Endodermal cell (in vitro differentiated cells): ENCODE data around the gene AHSG. TPM values are rescaled to one million over a fixed set of nuclear protein-coding genes. Genes with fewer than 3 reads are reported as not detected.

Experiments used
- DNase-seq: peaks from one replicate; pipeline ENCODE4 v3.0.0-alpha.2; 2017
- H3K27ac ChIP-seq: 2 replicates; pipeline ENCODE4 v1.5.1; 2013; ENCODE audit warnings: mild to moderate bottlenecking, low read depth, low read length, moderate library complexity
- H3K27me3 ChIP-seq: 2 replicates; pipeline ENCODE4 v1.6.1; 2013; ENCODE audit warnings: mild to moderate bottlenecking, low read length, moderate library complexity; ENCODE audit not compliant: insufficient read depth, control insufficient read depth, poor library complexity, severe bottlenecking
- H3K36me3 ChIP-seq: 2 replicates; pipeline ENCODE4 v1.7.0; 2013; ENCODE audit warnings: mild to moderate bottlenecking, low read length, moderate library complexity; ENCODE audit not compliant: control insufficient read depth, insufficient read depth
- H3K4me1 ChIP-seq: one replicate; pipeline ENCODE4 v1.7.0; 2013; ENCODE audit warnings: low read length; ENCODE audit not compliant: control insufficient read depth, insufficient read depth
- H3K4me3 ChIP-seq: 2 replicates; pipeline ENCODE4 v1.5.1; 2013; ENCODE audit warnings: mild to moderate bottlenecking, low read length, moderate library complexity
- H3K9ac ChIP-seq: 2 replicates; pipeline ENCODE4 v1.6.1; 2013; ENCODE audit warnings: mild to moderate bottlenecking, low read length, moderate library complexity; ENCODE audit not compliant: poor library complexity, severe bottlenecking; ENCODE audit errors: extremely low read depth
- H3K9me3 ChIP-seq: 2 replicates; pipeline ENCODE4 v1.6.1; 2013; ENCODE audit warnings: mild to moderate bottlenecking, low read length, moderate library complexity; ENCODE audit not compliant: control insufficient read depth
- H3K27ac Mint-ChIP-seq: 2 replicates; pipeline ENCODE4 v1.8.0; 2020; ENCODE audit warnings: mixed read lengths
- H3K27me3 Mint-ChIP-seq: 2 replicates; pipeline ENCODE4 v1.8.0; 2021; ENCODE audit warnings: mild to moderate bottlenecking, mixed read lengths; ENCODE audit not compliant: insufficient read depth
- H3K36me3 Mint-ChIP-seq: 2 replicates; pipeline ENCODE4 v1.8.0; 2020; ENCODE audit warnings: low read depth, mixed read lengths
- H3K4me1 Mint-ChIP-seq: 2 replicates; pipeline ENCODE4 v1.8.0; 2020; ENCODE audit warnings: mixed read lengths
- H3K4me3 Mint-ChIP-seq: 2 replicates; pipeline ENCODE4 v1.8.0; 2020; ENCODE audit warnings: mild to moderate bottlenecking, moderate library complexity, mixed read lengths
- H3K9me3 Mint-ChIP-seq: 2 replicates; pipeline ENCODE4 v1.8.0; 2020; ENCODE audit warnings: mild to moderate bottlenecking, mixed read lengths
- CTCF ChIP-seq: fragments of 200-600 bp; sonication (generic); conservative IDR thresholded peaks from 2 replicates; pipeline ENCODE4 v1.5.0; 2021; ENCODE audit warnings: antibody characterized with exemption, mild to moderate bottlenecking
- total RNA-seq, 2 donors: library from RNA; stranded (reverse); fragmentation: NEBNext Ultra II Directional in 1 of 2; extraction: Animal tissue kit (Norgen Biotek cat#: 25700) in 1 of 2; gene quantifications; 2 replicates in 1 of 2; 3 replicates in 1 of 2; pipeline ENCODE4 v1.2.1, GENCODE V29; 2021

AHSG gene
- total RNA-seq, 2 donors from 2014 or later: not detected

- H3K27ac Mint-ChIP-seq: no peak overlapping the region
- Histone ChIP-seq H3K9me3 (no peaks in the 10 kb centered on the region), H3K27me3 (peaks cover 7% of the 10 kb centered on the region), H3K4me1 (no peaks in the 10 kb centered on the region), H3K27ac (no peak overlapping the region), H3K9ac (no peak overlapping the region), H3K36me3 (no peaks in the 10 kb centered on the region), H3K4me3 (no peak overlapping the region)
- DNase-seq: no peak
- H3K9me3 Mint-ChIP-seq: no peaks in the 10 kb centered on the region
- H3K4me1 Mint-ChIP-seq: peaks cover 9% of the 10 kb centered on the region
- H3K36me3 Mint-ChIP-seq: no peaks in the 10 kb centered on the region
- no peak overlapping the region for H3K4me3 Mint-ChIP-seq
- no peak for TF ChIP-seq CTCF
- peaks cover 19% of the 10 kb centered on the region for H3K27me3 Mint-ChIP-seq
Measured at GRCh38 chr3:186670155-186670554, 57.3 kb downstream of the AHSG start.

Other genes starting within 250 kb of the AHSG start
- 1 to 10 TPM; 2.0 to 2.4 TPM for gene CRYGS, start 68.7 kb upstream of the AHSG start, total RNA-seq
- gene TBCCD1, start 45.7 kb upstream of the AHSG start, total RNA-seq: 10 to 100 TPM; 11.9 to 14.0 TPM
- 10 to 100 TPM; 59.8 to 81.5 TPM for gene DNAJB11, start 42.3 kb upstream of the AHSG start, total RNA-seq
- not detected for gene FETUB, start 27.3 kb downstream of the AHSG start, total RNA-seq
- not detected for gene HRG, start 53.0 kb downstream of the AHSG start, total RNA-seq
- not detected for gene KNG1, start 104.3 kb downstream of the AHSG start, total RNA-seq
- 100 to 1,000 TPM; 329 TPM for gene EIF4A2, start 170.5 kb downstream of the AHSG start, total RNA-seq
- 100 to 1,000 TPM in 1 of 2 donors, 10 to 100 TPM in 1; 57.6 to 111 TPM for gene RFC4, start 193.4 kb downstream of the AHSG start, total RNA-seq
- gene ADIPOQ, start 229.7 kb downstream of the AHSG start, total RNA-seq: not detected